Mesenchymal stem cell (in vitro differentiated cells and primary cell): ENCODE measurements around the gene C2orf80.
"Not testable (repeated sequence)": the region's sequence is repeated elsewhere in the genome, so short reads cannot be mapped to it uniquely, and the experiment has no call there.

Source experiments
- DNase-seq: peaks from one replicate; pipeline ENCODE4 v3.0.0-alpha.2; 2013
- H2AFZ ChIP-seq: one replicate; pipeline ENCODE4 v1.6.1; 2013; ENCODE audit warnings: low read depth, mild to moderate bottlenecking, control low read depth, inconsistent platforms, low read length, moderate library complexity
- H2AK5ac ChIP-seq: 2 replicates; pipeline ENCODE4 v1.6.1; 2013; ENCODE audit warnings: low read length, moderate library complexity, mild to moderate bottlenecking, inconsistent platforms; ENCODE audit not compliant: severe bottlenecking
- H2BK120ac ChIP-seq: one replicate; pipeline ENCODE4 v1.6.1; 2013; ENCODE audit warnings: low read depth, mild to moderate bottlenecking, inconsistent platforms, low read length, moderate library complexity
- H2BK12ac ChIP-seq, 2 experiments: one replicate each; pipeline ENCODE4 v1.6.1; 2013; ENCODE audit warnings: inconsistent platforms in 2 of 2, low read length in 2 of 2, mild to moderate bottlenecking in 2 of 2, moderate library complexity in 2 of 2, control low read depth in 1 of 2
- H2BK15ac ChIP-seq: one replicate; pipeline ENCODE4 v1.6.1; 2013; ENCODE audit warnings: mild to moderate bottlenecking, low read depth, inconsistent platforms; ENCODE audit not compliant: poor library complexity, severe bottlenecking
- H2BK5ac ChIP-seq: 2 replicates; pipeline ENCODE4 v1.6.1; 2013; ENCODE audit warnings: low read depth, mild to moderate bottlenecking, low read length, control low read depth, inconsistent platforms; ENCODE audit not compliant: poor library complexity, severe bottlenecking
- H3K14ac ChIP-seq, 2 experiments: one replicate each; pipeline ENCODE4 v1.6.1; 2013; ENCODE audit warnings: inconsistent platforms in 2 of 2, low read length in 2 of 2, control low read depth in 1 of 2, mild to moderate bottlenecking in 1 of 2, moderate library complexity in 1 of 2
- H3K18ac ChIP-seq, 2 experiments: one replicate each; pipeline ENCODE4 v1.6.1; 2013; ENCODE audit warnings: inconsistent platforms in 2 of 2, low read length in 2 of 2, control low read depth in 1 of 2, low read depth in 1 of 2, mild to moderate bottlenecking in 1 of 2
- H3K23ac ChIP-seq, 2 experiments: one replicate each; pipeline ENCODE4 v1.6.1; 2013; ENCODE audit warnings: inconsistent platforms in 2 of 2, low read length in 2 of 2, mild to moderate bottlenecking in 2 of 2, moderate library complexity in 2 of 2, control low read depth in 1 of 2
- H3K27ac ChIP-seq: 2 replicates; pipeline ENCODE4 v1.5.1; 2013; ENCODE audit warnings: mild to moderate bottlenecking, moderate library complexity, low read length, control low read depth, inconsistent platforms; ENCODE audit not compliant: poor library complexity, severe bottlenecking
- H3K27me3 ChIP-seq, 2 experiments: 2 replicates each; pipeline versions ENCODE4 v1.6.1 to v1.7.0; 2013; ENCODE audit warnings: low read length in 2 of 2, mild to moderate bottlenecking in 2 of 2, moderate library complexity in 2 of 2, control low read depth in 1 of 2, inconsistent platforms in 1 of 2; ENCODE audit not compliant: control insufficient read depth in 1 of 2, insufficient read depth in 1 of 2
- H3K36me3 ChIP-seq, 2 experiments: 2 replicates each; pipeline versions ENCODE4 v1.6.1 to v1.7.0; 2013; ENCODE audit warnings: low read length in 2 of 2, control low read depth in 1 of 2, inconsistent platforms in 1 of 2, low read depth in 1 of 2, mild to moderate bottlenecking in 1 of 2; ENCODE audit not compliant: insufficient read depth in 2 of 2, control insufficient read depth in 1 of 2
- H3K4ac ChIP-seq, 2 experiments: one replicate each; pipeline ENCODE4 v1.6.1; 2013; ENCODE audit warnings: inconsistent platforms in 2 of 2, low read length in 2 of 2, mild to moderate bottlenecking in 2 of 2, moderate library complexity in 2 of 2, control low read depth in 1 of 2, low read depth in 1 of 2
- H3K4me1 ChIP-seq: 2 replicates; pipeline ENCODE4 v1.6.1; 2013; ENCODE audit warnings: low read depth, low read length, control low read depth; ENCODE audit not compliant: control insufficient read depth, insufficient read depth
- H3K4me2 ChIP-seq: 2 replicates; pipeline ENCODE4 v1.6.1; 2013; ENCODE audit warnings: low read length, mild to moderate bottlenecking, inconsistent platforms; ENCODE audit not compliant: poor library complexity, severe bottlenecking
- H3K4me3 ChIP-seq, 2 experiments: 2 replicates each; pipeline versions ENCODE4 v1.5.1 to v1.7.0; 2013; ENCODE audit warnings: low read length in 2 of 2, mild to moderate bottlenecking in 2 of 2, control low read depth in 1 of 2, low read depth in 1 of 2; ENCODE audit not compliant: insufficient read depth in 1 of 2
- H3K79me1 ChIP-seq: replicated peaks from 2 replicates; pipeline ENCODE4 v1.6.1; 2013; ENCODE audit warnings: mild to moderate bottlenecking, control low read depth, low read length, inconsistent platforms; ENCODE audit not compliant: poor library complexity, severe bottlenecking
- H3K9ac ChIP-seq: 2 replicates; pipeline ENCODE4 v1.7.0; 2013; ENCODE audit warnings: mild to moderate bottlenecking, low read length, moderate library complexity
- H3K9me3 ChIP-seq: 2 replicates; pipeline ENCODE4 v1.7.0; 2013; ENCODE audit warnings: mild to moderate bottlenecking, low read length; ENCODE audit not compliant: control insufficient read depth
- H4K8ac ChIP-seq: one replicate; pipeline ENCODE4 v1.6.1; 2013; ENCODE audit warnings: inconsistent platforms, mild to moderate bottlenecking, low read length, moderate library complexity
- H4K91ac ChIP-seq: one replicate; pipeline ENCODE4 v1.6.1; 2013; ENCODE audit warnings: mild to moderate bottlenecking, low read length, inconsistent platforms
- WGBS: methylation state at CpG from one replicate; pipeline ENCODE4 v1.1.7; 2013; ENCODE audit warnings: mixed read lengths; 5-methylcytosine and 5-hydroxymethylcytosine counted together

C2orf80 gene

GRCh38 chr2:208142240-208142924, 47.4 kb downstream of the C2orf80 start:
- Histone ChIP-seq H3K18ac (no peak overlapping the region), H2BK15ac (no peak overlapping the region), H3K9me3 (no peaks in the 10 kb centered on the region), H3K4me2 (no peak overlapping the region), H2AFZ (no peak overlapping the region), H4K91ac (no peak overlapping the region), H3K36me3 (no peaks in the 10 kb centered on the region), H2BK120ac (no peak overlapping the region), H2BK5ac (no peak overlapping the region), H3K4me1 (no peaks in the 10 kb centered on the region), H3K27ac (no peak overlapping the region), H3K27me3 (no peaks in the 10 kb centered on the region), H2AK5ac (no peak overlapping the region), H3K23ac (no peak overlapping the region), H4K8ac (no peak overlapping the region), H3K9ac (no peak overlapping the region), H3K4ac (no peak overlapping the region), H2BK12ac (no peak overlapping the region), H3K79me1 (no peaks in the 10 kb centered on the region), H3K14ac (no peak overlapping the region), H3K4me3 (no peak overlapping the region)
- no peak for DNase-seq
- 50% methylated on average over 5 of the region's 8 CpGs for WGBS

- WGBS = 91% methylated on average over 18 of the region's 18 CpGs
- H2BK120ac ChIP-seq = no peak overlapping the region
- no peak overlapping the region for H3K9ac ChIP-seq
- H3K27ac ChIP-seq = no peak overlapping the region
- H3K79me1 ChIP-seq = no peaks in the 10 kb centered on the region
- H3K14ac ChIP-seq = no peak overlapping the region
- no peak overlapping the region for H2BK12ac ChIP-seq
- H3K4me2 ChIP-seq = no peak overlapping the region
- no peaks in the 10 kb centered on the region for H3K4me1 ChIP-seq
- no peak overlapping the region for H4K8ac ChIP-seq
- H2BK15ac ChIP-seq = no peak overlapping the region
- no peak overlapping the region for H2BK5ac ChIP-seq
- peaks cover 0 to 5% of the 10 kb centered on the region in 2 experiments for H3K27me3 ChIP-seq
- H3K18ac ChIP-seq = no peak overlapping the region
- H2AFZ ChIP-seq = no peak overlapping the region
- H3K23ac ChIP-seq = no peak overlapping the region
- no peaks in the 10 kb centered on the region for H3K36me3 ChIP-seq
- H3K4me3 ChIP-seq = no peak overlapping the region
- H2AK5ac ChIP-seq = no peak overlapping the region
- no peak overlapping the region for H3K4ac ChIP-seq
- H3K9me3 ChIP-seq = no peaks in the 10 kb centered on the region
- DNase-seq = no peak
- no peak overlapping the region for H4K91ac ChIP-seq
Measured at GRCh38 chr2:208139447-208139846, 50.4 kb downstream of the C2orf80 start.

- not testable (repeated sequence) for H3K4me3 ChIP-seq, H4K91ac ChIP-seq, H3K9me3 ChIP-seq, H2AK5ac ChIP-seq, H2AFZ ChIP-seq, H3K27me3 ChIP-seq, DNase-seq, H3K4ac ChIP-seq, H3K14ac ChIP-seq, H2BK5ac ChIP-seq, H2BK12ac ChIP-seq, H3K4me1 ChIP-seq, H3K18ac ChIP-seq, H3K9ac ChIP-seq, H2BK120ac ChIP-seq, H3K27ac ChIP-seq, H3K23ac ChIP-seq, H3K79me1 ChIP-seq, H4K8ac ChIP-seq, H2BK15ac ChIP-seq, H3K36me3 ChIP-seq, H3K4me2 ChIP-seq
- WGBS = 94% methylated on average over 7 of the region's 7 CpGs
Measured at GRCh38 chr2:208138334-208138733, 51.5 kb downstream of the C2orf80 start.

- no peaks in the 10 kb centered on the region for H3K9me3 ChIP-seq
- WGBS = 76% methylated on average over 2 of the region's 2 CpGs
Measured at GRCh38 chr2:208136716-208137094, 53.1 kb downstream of the C2orf80 start.

More at GRCh38 chr2:208136716-208137094, 53.1 kb downstream of the C2orf80 start:
- Histone ChIP-seq H3K4me2 (no peak overlapping the region), H3K4me3 (no peak overlapping the region), H2BK5ac (no peak overlapping the region), H2BK120ac (no peak overlapping the region), H2AFZ (no peak overlapping the region), H2BK12ac (no peak overlapping the region), H3K79me1 (no peaks in the 10 kb centered on the region), H3K4me1 (no peaks in the 10 kb centered on the region), H3K27ac (no peak overlapping the region), H2AK5ac (no peak overlapping the region), H3K9ac (no peak overlapping the region), H4K91ac (no peak overlapping the region), H2BK15ac (no peak overlapping the region), H3K23ac (no peak overlapping the region), H3K14ac (no peak overlapping the region), H3K36me3 (no peaks in the 10 kb centered on the region), H4K8ac (no peak overlapping the region), H3K27me3 (peaks cover 0 to 5% of the 10 kb centered on the region in 2 experiments), H3K18ac (no peak overlapping the region), H3K4ac (no peak overlapping the region)
- no peak for DNase-seq
